ENCODE data around the gene KLHL8.

DNA sequence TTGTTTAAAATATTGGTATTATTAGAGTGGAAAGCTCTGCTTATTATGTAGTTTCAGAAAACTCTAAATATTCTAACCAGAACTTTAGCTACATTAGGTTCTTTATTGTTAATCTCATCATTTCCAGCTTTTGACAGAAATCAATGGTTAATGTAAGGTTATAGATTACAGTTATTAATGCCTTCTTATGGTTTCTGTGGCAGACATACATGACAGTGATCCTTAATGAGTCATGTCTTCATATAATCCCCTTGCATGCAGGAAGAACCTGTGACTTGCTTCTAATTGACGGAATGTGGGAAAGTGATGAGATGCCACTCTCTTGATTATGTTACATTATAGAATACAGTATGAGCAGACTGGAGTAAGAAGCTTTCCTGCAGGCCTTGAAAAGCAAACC lies 23.5 kb downstream of the KLHL8 start:
- TF ChIP-seq CTCF (IDR thresholded peaks at IDR 0.05) = no peak
- TF ChIP-seq POLR2A (IDR thresholded peaks at IDR 0.05) = no peak

Data from transverse colon (tissue), 3 donors.